ENCODE results near the gene NOL6. TPM values are rescaled to one million over a fixed set of nuclear protein-coding genes. Genes with fewer than 3 reads are reported as not detected.
"Not testable (repeated sequence)": the region's sequence is repeated elsewhere in the genome, so short reads cannot be mapped to it uniquely, and the experiment has no call there.

The NOL6 gene
- polyA plus RNA-seq, 1 donor from 2014 or later: 15.5 TPM

DNA sequence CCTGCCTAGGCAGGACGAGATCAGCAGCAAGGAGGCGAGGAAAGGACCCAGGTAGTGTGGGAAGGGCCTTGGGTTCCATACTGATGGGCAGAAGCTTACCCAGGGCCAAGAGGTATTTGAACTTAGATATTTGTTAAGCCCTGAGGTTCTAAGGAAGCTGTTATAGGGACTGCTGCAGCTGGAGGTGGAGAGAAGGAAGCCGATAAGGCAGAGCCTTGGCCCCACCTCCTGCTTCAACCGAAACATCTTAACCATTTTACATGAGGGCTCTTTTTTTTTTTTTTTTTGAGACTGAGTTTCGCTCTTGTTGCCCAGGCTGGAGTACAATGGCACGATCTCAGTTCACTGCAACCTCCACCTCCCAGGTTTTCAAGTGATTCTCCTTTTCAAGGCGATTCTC lies 17.8 kb downstream of the NOL6 start:
- Histone ChIP-seq H3K4me3 (ENCODE audit: low read length) (no peak overlapping the region), H3K9ac (ENCODE audit: low read length) (no peak overlapping the region), H3K79me2 (replicated peaks; ENCODE audit: insufficient read depth, low read length) (no peaks in the 10 kb centered on the region), H3K9me2 (ENCODE audit: insufficient read depth, low read length) (no peaks in the 10 kb centered on the region), H3K36me3 (ENCODE audit: insufficient read depth, low read length) (no peaks in the 10 kb centered on the region), H3F3A (ENCODE audit: insufficient read depth, low read length, poor library complexity, severe bottlenecking) (no peaks in the 10 kb centered on the region), H3K9me3 (ENCODE audit: low read length) (no peaks in the 10 kb centered on the region), H2AFZ (ENCODE audit: low read depth, low read length) (no peak overlapping the region), H3K4me2 (ENCODE audit: low read length) (no peak overlapping the region), H4K20me1 (ENCODE audit: insufficient read depth) (no peaks in the 10 kb centered on the region), H3K27ac (ENCODE audit: low read length) (no peak overlapping the region), H3K27me3 (ENCODE audit: insufficient read depth, low read depth, low read length) (no peaks in the 10 kb centered on the region)
- no peak for TF ChIP-seq MXI1 (conservative IDR thresholded peaks at IDR 0.05; ENCODE audit: poor library complexity, severe bottlenecking)
- TF ChIP-seq POLR2AphosphoS5 (IDR thresholded peaks at IDR 0.05): no peak
- no peak for TF ChIP-seq EP300 (conservative IDR thresholded peaks at IDR 0.05; ENCODE audit: poor library complexity, severe bottlenecking)
- TF ChIP-seq EZH2 (IDR thresholded peaks at IDR 0.05; ENCODE audit: borderline replicate concordance, insufficient read depth, low read length, poor library complexity, severe bottlenecking): no peak
- TF ChIP-seq, protein P1, sequence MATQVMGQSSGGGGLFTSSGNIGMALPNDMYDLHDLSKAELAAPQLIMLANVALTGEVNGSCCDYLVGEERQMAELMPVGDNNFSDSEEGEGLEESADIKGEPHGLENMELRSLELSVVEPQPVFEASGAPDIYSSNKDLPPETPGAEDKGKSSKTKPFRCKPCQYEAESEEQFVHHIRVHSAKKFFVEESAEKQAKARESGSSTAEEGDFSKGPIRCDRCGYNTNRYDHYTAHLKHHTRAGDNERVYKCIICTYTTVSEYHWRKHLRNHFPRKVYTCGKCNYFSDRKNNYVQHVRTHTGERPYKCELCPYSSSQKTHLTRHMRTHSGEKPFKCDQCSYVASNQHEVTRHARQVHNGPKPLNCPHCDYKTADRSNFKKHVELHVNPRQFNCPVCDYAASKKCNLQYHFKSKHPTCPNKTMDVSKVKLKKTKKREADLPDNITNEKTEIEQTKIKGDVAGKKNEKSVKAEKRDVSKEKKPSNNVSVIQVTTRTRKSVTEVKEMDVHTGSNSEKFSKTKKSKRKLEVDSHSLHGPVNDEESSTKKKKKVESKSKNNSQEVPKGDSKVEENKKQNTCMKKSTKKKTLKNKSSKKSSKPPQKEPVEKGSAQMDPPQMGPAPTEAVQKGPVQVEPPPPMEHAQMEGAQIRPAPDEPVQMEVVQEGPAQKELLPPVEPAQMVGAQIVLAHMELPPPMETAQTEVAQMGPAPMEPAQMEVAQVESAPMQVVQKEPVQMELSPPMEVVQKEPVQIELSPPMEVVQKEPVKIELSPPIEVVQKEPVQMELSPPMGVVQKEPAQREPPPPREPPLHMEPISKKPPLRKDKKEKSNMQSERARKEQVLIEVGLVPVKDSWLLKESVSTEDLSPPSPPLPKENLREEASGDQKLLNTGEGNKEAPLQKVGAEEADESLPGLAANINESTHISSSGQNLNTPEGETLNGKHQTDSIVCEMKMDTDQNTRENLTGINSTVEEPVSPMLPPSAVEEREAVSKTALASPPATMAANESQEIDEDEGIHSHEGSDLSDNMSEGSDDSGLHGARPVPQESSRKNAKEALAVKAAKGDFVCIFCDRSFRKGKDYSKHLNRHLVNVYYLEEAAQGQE (IDR thresholded peaks at IDR 0.05; ENCODE audit: borderline replicate concordance): no peak
- TF ChIP-seq TAF1 (IDR thresholded peaks at IDR 0.05; ENCODE audit: low read depth): no peak

DNA sequence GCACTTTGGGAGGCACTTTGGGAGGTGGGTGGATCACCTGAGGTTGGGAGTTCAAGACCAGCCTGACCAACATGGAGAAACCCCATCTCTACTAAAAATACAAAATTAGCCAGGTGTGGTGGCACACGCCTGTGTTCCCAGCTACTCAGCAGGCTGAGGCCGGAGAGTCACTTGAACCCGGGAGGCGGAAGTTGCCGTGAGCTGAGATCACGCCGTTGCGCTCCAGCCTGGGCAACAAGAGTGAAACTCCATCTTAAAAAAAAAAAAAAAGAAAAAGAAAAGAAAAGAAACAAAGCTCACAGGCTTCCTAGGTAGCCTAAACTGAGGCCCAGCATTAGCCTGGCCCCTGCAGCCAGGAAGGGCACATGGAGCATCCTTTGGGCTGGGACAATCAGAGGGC lies 18.3 kb downstream of the NOL6 start:
- not testable (repeated sequence) for H2AFZ ChIP-seq (ENCODE audit: low read depth, low read length); H3K9me2 ChIP-seq (ENCODE audit: insufficient read depth, low read length); H3K27me3 ChIP-seq (ENCODE audit: insufficient read depth, low read depth, low read length); H3F3A ChIP-seq (ENCODE audit: insufficient read depth, low read length, poor library complexity, severe bottlenecking); H3K4me2 ChIP-seq (ENCODE audit: low read length); H4K20me1 ChIP-seq (ENCODE audit: insufficient read depth); H3K4me3 ChIP-seq (ENCODE audit: low read length); H3K36me3 ChIP-seq (ENCODE audit: insufficient read depth, low read length); H3K9me3 ChIP-seq (ENCODE audit: low read length); H3K27ac ChIP-seq (ENCODE audit: low read length); H3K9ac ChIP-seq (ENCODE audit: low read length); H3K79me2 ChIP-seq (replicated peaks; ENCODE audit: insufficient read depth, low read length)

DNA sequence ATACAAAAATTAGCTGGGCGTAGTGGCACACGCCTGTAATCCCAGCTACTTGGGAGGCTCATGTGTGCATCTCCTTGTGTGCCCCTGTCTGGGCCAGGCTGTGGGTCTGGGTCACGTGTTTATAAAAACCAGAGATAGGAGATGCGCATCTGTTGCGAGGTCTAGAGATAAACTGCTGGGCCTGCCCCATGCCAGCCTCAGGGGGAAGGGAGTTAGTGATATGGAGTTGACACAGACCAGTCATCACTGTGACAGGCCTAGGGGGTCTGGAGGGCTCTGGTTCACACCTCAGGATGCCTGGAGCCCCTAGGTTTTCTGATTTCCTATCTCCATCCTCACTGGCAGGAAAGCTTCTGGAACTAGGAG lies 19.1 kb downstream of the NOL6 start:
- not testable (repeated sequence) for H3F3A ChIP-seq (ENCODE audit: insufficient read depth, low read length, poor library complexity, severe bottlenecking); H4K20me1 ChIP-seq (ENCODE audit: insufficient read depth); H3K4me2 ChIP-seq (ENCODE audit: low read length); H2AFZ ChIP-seq (ENCODE audit: low read depth, low read length); H3K36me3 ChIP-seq (ENCODE audit: insufficient read depth, low read length); H3K9me3 ChIP-seq (ENCODE audit: low read length); H3K9ac ChIP-seq (ENCODE audit: low read length); H3K4me3 ChIP-seq (ENCODE audit: low read length); H3K9me2 ChIP-seq (ENCODE audit: insufficient read depth, low read length); H3K79me2 ChIP-seq (replicated peaks; ENCODE audit: insufficient read depth, low read length); H3K27me3 ChIP-seq (ENCODE audit: insufficient read depth, low read depth, low read length); H3K27ac ChIP-seq (ENCODE audit: low read length)

DNA sequence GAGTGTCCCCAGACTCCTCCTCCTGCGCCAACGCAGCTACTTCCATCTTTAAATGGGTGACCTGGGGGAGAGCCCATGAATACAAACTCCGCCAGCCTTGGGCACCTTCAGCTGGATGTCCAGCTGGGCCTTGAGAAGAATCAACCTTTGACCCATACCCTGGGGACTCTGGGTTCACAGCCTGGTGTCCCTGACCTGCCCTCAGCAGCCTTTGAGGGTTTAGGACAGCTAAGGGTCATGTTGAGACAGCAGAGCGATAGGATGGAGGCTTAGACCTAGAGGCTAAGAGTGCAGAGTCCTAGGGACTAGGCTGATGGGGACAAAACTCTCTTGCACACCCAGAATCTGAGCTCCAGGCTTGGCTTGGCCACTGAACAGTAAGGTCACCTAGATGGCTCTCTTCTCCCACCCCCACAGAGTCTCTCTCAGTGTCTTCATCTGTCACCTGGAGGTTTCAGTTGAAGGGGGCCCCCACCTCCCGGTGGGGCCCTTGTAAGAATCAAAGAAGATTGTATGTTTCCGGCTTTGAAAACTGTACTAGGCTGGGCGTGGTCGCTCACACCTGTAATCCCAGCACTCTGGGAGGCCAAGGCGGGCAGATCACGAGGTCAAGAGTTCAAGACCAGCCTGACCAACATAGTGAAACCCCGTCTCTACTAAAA lies 19.6 kb downstream of the NOL6 start:
- H3K79me2 ChIP-seq (replicated peaks; ENCODE audit: insufficient read depth, low read length): no peaks in the 10 kb centered on the region
- H3K27me3 ChIP-seq (ENCODE audit: insufficient read depth, low read depth, low read length): no peaks in the 10 kb centered on the region
- H3K4me2 ChIP-seq (ENCODE audit: low read length): no peak overlapping the region
- no peaks in the 10 kb centered on the region for H3K9me3 ChIP-seq (ENCODE audit: low read length)
- H3K9ac ChIP-seq (ENCODE audit: low read length): no peak overlapping the region
- no peak overlapping the region for H3K27ac ChIP-seq (ENCODE audit: low read length)
- H3K9me2 ChIP-seq (ENCODE audit: insufficient read depth, low read length): no peaks in the 10 kb centered on the region
- TF ChIP-seq RAD21 (conservative IDR thresholded peaks at IDR 0.05): no peak
- no peak for TF ChIP-seq POLR2AphosphoS5 (IDR thresholded peaks at IDR 0.05)
- TF ChIP-seq, protein P2, sequence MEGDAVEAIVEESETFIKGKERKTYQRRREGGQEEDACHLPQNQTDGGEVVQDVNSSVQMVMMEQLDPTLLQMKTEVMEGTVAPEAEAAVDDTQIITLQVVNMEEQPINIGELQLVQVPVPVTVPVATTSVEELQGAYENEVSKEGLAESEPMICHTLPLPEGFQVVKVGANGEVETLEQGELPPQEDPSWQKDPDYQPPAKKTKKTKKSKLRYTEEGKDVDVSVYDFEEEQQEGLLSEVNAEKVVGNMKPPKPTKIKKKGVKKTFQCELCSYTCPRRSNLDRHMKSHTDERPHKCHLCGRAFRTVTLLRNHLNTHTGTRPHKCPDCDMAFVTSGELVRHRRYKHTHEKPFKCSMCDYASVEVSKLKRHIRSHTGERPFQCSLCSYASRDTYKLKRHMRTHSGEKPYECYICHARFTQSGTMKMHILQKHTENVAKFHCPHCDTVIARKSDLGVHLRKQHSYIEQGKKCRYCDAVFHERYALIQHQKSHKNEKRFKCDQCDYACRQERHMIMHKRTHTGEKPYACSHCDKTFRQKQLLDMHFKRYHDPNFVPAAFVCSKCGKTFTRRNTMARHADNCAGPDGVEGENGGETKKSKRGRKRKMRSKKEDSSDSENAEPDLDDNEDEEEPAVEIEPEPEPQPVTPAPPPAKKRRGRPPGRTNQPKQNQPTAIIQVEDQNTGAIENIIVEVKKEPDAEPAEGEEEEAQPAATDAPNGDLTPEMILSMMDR (IDR thresholded peaks at IDR 0.05; ENCODE audit: poor library complexity, severe bottlenecking): no peak
- TF ChIP-seq TAF1 (IDR thresholded peaks at IDR 0.05; ENCODE audit: low read depth): no peak
- no peak for TF ChIP-seq EP300 (conservative IDR thresholded peaks at IDR 0.05; ENCODE audit: poor library complexity, severe bottlenecking)
- no peak for TF ChIP-seq EZH2 (IDR thresholded peaks at IDR 0.05; ENCODE audit: borderline replicate concordance, insufficient read depth, low read length, poor library complexity, severe bottlenecking)
- TF ChIP-seq, protein P1 (IDR thresholded peaks at IDR 0.05; ENCODE audit: borderline replicate concordance): no peak
- no peak for TF ChIP-seq MXI1 (conservative IDR thresholded peaks at IDR 0.05; ENCODE audit: poor library complexity, severe bottlenecking)
- TF ChIP-seq SMC3 (conservative IDR thresholded peaks at IDR 0.05; ENCODE audit: poor library complexity): no peak
- H2AFZ ChIP-seq (ENCODE audit: low read depth, low read length): no peak overlapping the region
- no peaks in the 10 kb centered on the region for H3K36me3 ChIP-seq (ENCODE audit: insufficient read depth, low read length)
- no peak overlapping the region for H3K4me3 ChIP-seq (ENCODE audit: low read length)
- no peaks in the 10 kb centered on the region for H3F3A ChIP-seq (ENCODE audit: insufficient read depth, low read length, poor library complexity, severe bottlenecking)
- H4K20me1 ChIP-seq (ENCODE audit: insufficient read depth): no peaks in the 10 kb centered on the region
